DMS 273 treated with DMSO at 0.1 percent for 48 hours (cell line): ENCODE measurements around the gene MS4A12.
"Not testable (repeated sequence)": the region's sequence is repeated elsewhere in the genome, so short reads cannot be mapped to it uniquely, and the experiment has no call there.

Experiments used
- DNase-seq: peaks from one replicate; lab custom pipeline; 2025; lab: John Stamatoyannopoulos, UW

MS4A12 gene

GRCh38 chr11:60492488-60493009 is at the start of gene MS4A12:
TSS of gene MS4A12 (plus strand) at chr11:60492778. CDS start at chr11:60497319, 4,541 bp downstream.
- no peak for DNase-seq

GRCh38 chr11:60447070-60447469 is 45.5 kb upstream of the MS4A12 start:
- DNase-seq: no peak

GRCh38 chr11:60447846-60448245 is 44.7 kb upstream of the MS4A12 start:
- no peak for DNase-seq

- DNase-seq: not testable (repeated sequence)
Measured at GRCh38 chr11:60451185-60451584, 41.4 kb upstream of the MS4A12 start.

GRCh38 chr11:60454212-60454611 is 38.4 kb upstream of the MS4A12 start:
- DNase-seq: no peak

GRCh38 chr11:60455531-60456042 is 37.0 kb upstream of the MS4A12 start, which contains the start of gene MS4A1:
TSS of gene MS4A1 (plus strand) at chr11:60455847. CDS start at chr11:60462375, 6,528 bp downstream.
- no peak for DNase-seq

GRCh38 chr11:60457576-60457975 is 35.0 kb upstream of the MS4A12 start:
- DNase-seq: no peak

- DNase-seq: no peak
Measured at GRCh38 chr11:60459345-60459744, 33.2 kb upstream of the MS4A12 start.

- DNase-seq: no peak
Measured at GRCh38 chr11:60468829-60469228, 23.7 kb upstream of the MS4A12 start.

- DNase-seq: no peak
Measured at GRCh38 chr11:60469723-60470122, 22.9 kb upstream of the MS4A12 start.

GRCh38 chr11:60477035-60477445 is 15.5 kb upstream of the MS4A12 start:
- no peak for DNase-seq

GRCh38 chr11:60482361-60482760 is 10.2 kb upstream of the MS4A12 start:
- no peak for DNase-seq

GRCh38 chr11:60485987-60486386 is 6.6 kb upstream of the MS4A12 start:
- no peak for DNase-seq

- no peak for DNase-seq
Measured at GRCh38 chr11:60493454-60493853, 876 bp downstream of the MS4A12 start.

GRCh38 chr11:60498399-60498798 is 5.8 kb downstream of the MS4A12 start:
- no peak for DNase-seq

- DNase-seq: no peak
Measured at GRCh38 chr11:60498853-60499252, 6.3 kb downstream of the MS4A12 start.

GRCh38 chr11:60500276-60500910 is 7.8 kb downstream of the MS4A12 start:
- no peak for DNase-seq

- no peak for DNase-seq
Measured at GRCh38 chr11:60502221-60502775, 9.7 kb downstream of the MS4A12 start.

- DNase-seq: no peak
Measured at GRCh38 chr11:60504219-60504905, 11.8 kb downstream of the MS4A12 start.

GRCh38 chr11:60509609-60510008 is 17.0 kb downstream of the MS4A12 start:
- DNase-seq: not testable (repeated sequence)

GRCh38 chr11:60510209-60510608 is 17.6 kb downstream of the MS4A12 start:
- DNase-seq: not testable (repeated sequence)

GRCh38 chr11:60511393-60511792 is 18.8 kb downstream of the MS4A12 start:
- no peak for DNase-seq
